ENCODE data around the gene RELN.

DNA sequence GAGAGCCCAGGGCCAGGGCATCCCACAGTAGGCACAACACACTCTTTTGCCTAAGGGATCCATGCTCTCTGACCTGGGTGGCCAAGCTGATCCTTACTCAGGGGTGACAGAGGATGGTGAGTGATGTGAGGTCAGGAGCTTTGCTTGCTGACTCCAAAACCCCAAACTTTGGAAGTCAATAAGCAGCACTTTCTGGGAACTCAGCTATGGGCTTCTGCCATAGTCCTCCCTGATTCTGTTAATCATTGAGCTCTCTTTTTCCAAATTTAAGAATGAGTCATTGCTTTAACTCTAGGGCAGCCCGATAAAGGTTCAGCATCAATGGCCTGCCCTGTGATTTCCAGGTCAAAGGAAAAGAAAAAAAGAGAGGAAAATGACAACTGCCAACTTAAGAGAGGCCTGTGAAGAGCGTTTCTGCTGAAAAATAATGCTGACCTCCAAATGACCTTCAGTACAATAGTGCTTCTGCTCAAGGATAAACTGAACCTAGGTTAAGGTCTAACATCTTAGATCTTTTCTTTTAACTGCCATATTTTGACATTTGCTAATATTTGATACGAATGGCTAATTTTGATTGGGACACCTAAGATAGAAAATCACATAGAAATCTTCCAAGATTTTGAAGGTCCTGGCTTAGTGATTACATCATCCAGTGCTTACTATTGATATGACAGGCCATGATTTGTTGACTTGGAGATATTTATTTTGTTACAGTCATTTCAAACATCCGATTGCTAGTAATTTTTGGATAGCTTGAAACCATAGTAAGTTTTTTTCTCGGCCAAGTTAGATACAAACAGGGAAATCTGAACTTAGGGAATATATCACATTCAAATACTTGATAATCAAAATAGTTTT is 20.8 kb upstream of the RELN start:
- no peak for TF ChIP-seq ISL1 (CRISPR knock-in tag; IDR thresholded peaks at IDR 0.05)
- no peak for TF ChIP-seq ZNF565 (CRISPR knock-in tag; conservative IDR thresholded peaks at IDR 0.05; ENCODE audit: low read depth)
- TF ChIP-seq CSDC2 (CRISPR knock-in tag; IDR thresholded peaks at IDR 0.05): no peak
- no peak for TF ChIP-seq BACH2 (CRISPR knock-in tag; IDR thresholded peaks at IDR 0.05; ENCODE audit: borderline replicate concordance)

Data from SK-N-SH treated with all-trans-retinoic acid at 6 μM for 48 hours (cell line).